ENCODE data around the gene OR2G2. TPM values are rescaled to one million over a fixed set of nuclear protein-coding genes. Genes with fewer than 3 reads are reported as not detected.

OR2G2 gene
- polyA plus RNA-seq, 1 donor (not counting 4 experiments of a cell fraction or from before 2014, with no cell fraction given) = not detected

GRCh38 chr1:247542811-247543210 lies 45.3 kb upstream of the OR2G2 start:
- TF ChIP-seq EZH2 (IDR thresholded peaks at IDR 0.05; ENCODE audit: low read length) = no peak
- TF ChIP-seq CTCF (optimal IDR thresholded peaks at IDR 0.05 in 1 of 3, IDR thresholded peaks at IDR 0.05 in 1 of 3, conservative IDR thresholded peaks at IDR 0.05 in 1 of 3; ENCODE audit: extremely low read depth in 1 of 3, insufficient read depth in 2 of 3, low read length in 3 of 3) = no peak
- FAIRE-seq = no peak
- dilution Hi-C loops (cut with MboI; ENCODE audit: extremely low pct_ligation_motif_present, low sequenced_read_pairs) = no loop called here
- Histone ChIP-seq H3K79me2 (ENCODE audit: control insufficient read depth, insufficient read depth, low read length) (no peaks in the 10 kb centered on the region), H2AFZ (ENCODE audit: control insufficient read depth, low read length) (no peak overlapping the region), H3K9me1 (ENCODE audit: control insufficient read depth, extremely low read depth, insufficient read depth, low read length) (no peaks in the 10 kb centered on the region), H3K27me3 (ENCODE audit: control insufficient read depth, extremely low read depth, insufficient read depth, low read length) (no peaks in the 10 kb centered on the region), H3K4me2 (ENCODE audit: control insufficient read depth, extremely low read depth, insufficient read depth, low read depth, low read length) (no peak overlapping the region), H3K4me3 (ENCODE audit: control insufficient read depth in 2 of 3, extremely low read depth in 1 of 3, insufficient read depth in 2 of 3, low read depth in 1 of 3, low read length in 3 of 3) (no peak overlapping the region), H3K9ac (ENCODE audit: control insufficient read depth, extremely low read depth, insufficient read depth, low read length) (no peak overlapping the region), H3K36me3 (ENCODE audit: control insufficient read depth in 2 of 2, extremely low read depth in 1 of 2, insufficient read depth in 2 of 2, low read length in 2 of 2) (no peaks in the 10 kb centered on the region), H3K27ac (ENCODE audit: control insufficient read depth, insufficient read depth, low read length) (no peak overlapping the region), H4K20me1 (ENCODE audit: control insufficient read depth, extremely low read depth, insufficient read depth, low read length) (no peaks in the 10 kb centered on the region), H3K4me1 (ENCODE audit: control insufficient read depth, extremely low read depth, insufficient read depth, low read length) (no peaks in the 10 kb centered on the region), H3K9me3 (ENCODE audit: control insufficient read depth, low read depth, low read length) (peaks cover 2% of the 10 kb centered on the region)
- no peak for DNase-seq (ENCODE audit: low read depth, low spot score)

GRCh38 chr1:247548092-247548491 lies 40.1 kb upstream of the OR2G2 start:
- H4K20me1 ChIP-seq (ENCODE audit: control insufficient read depth, extremely low read depth, insufficient read depth, low read length) = no peaks in the 10 kb centered on the region
- FAIRE-seq = no peak
- H3K27me3 ChIP-seq (ENCODE audit: control insufficient read depth, extremely low read depth, insufficient read depth, low read length) = no peaks in the 10 kb centered on the region
- dilution Hi-C loops (cut with MboI; ENCODE audit: extremely low pct_ligation_motif_present, low sequenced_read_pairs) = no loop called here
- DNase-seq (ENCODE audit: low read depth, low spot score) = no peak
- H3K4me3 ChIP-seq (ENCODE audit: control insufficient read depth in 2 of 3, extremely low read depth in 1 of 3, insufficient read depth in 2 of 3, low read depth in 1 of 3, low read length in 3 of 3) = no peak overlapping the region
- H3K79me2 ChIP-seq (ENCODE audit: control insufficient read depth, insufficient read depth, low read length) = no peaks in the 10 kb centered on the region
- H3K36me3 ChIP-seq (ENCODE audit: control insufficient read depth in 2 of 2, extremely low read depth in 1 of 2, insufficient read depth in 2 of 2, low read length in 2 of 2) = no peaks in the 10 kb centered on the region
- no peak for TF ChIP-seq EZH2 (IDR thresholded peaks at IDR 0.05; ENCODE audit: low read length)
- TF ChIP-seq CTCF (optimal IDR thresholded peaks at IDR 0.05 in 1 of 3, IDR thresholded peaks at IDR 0.05 in 1 of 3, conservative IDR thresholded peaks at IDR 0.05 in 1 of 3; ENCODE audit: extremely low read depth in 1 of 3, insufficient read depth in 2 of 3, low read length in 3 of 3) = no peak
- no peaks in the 10 kb centered on the region for H3K9me1 ChIP-seq (ENCODE audit: control insufficient read depth, extremely low read depth, insufficient read depth, low read length)
- peaks cover 3% of the 10 kb centered on the region for H3K9me3 ChIP-seq (ENCODE audit: control insufficient read depth, low read depth, low read length)
- no peak overlapping the region for H3K27ac ChIP-seq (ENCODE audit: control insufficient read depth, insufficient read depth, low read length)
- H2AFZ ChIP-seq (ENCODE audit: control insufficient read depth, low read length) = no peak overlapping the region
- no peaks in the 10 kb centered on the region for H3K4me1 ChIP-seq (ENCODE audit: control insufficient read depth, extremely low read depth, insufficient read depth, low read length)
- no peak overlapping the region for H3K9ac ChIP-seq (ENCODE audit: control insufficient read depth, extremely low read depth, insufficient read depth, low read length)
- H3K4me2 ChIP-seq (ENCODE audit: control insufficient read depth, extremely low read depth, insufficient read depth, low read depth, low read length) = no peak overlapping the region
